HG03378 (cell line): ENCODE results near the gene CBFA2T2.
"Not testable (repeated sequence)": the region's sequence is repeated elsewhere in the genome, so short reads cannot be mapped to it uniquely, and the experiment has no call there.

ENCODE experiments used
- ATAC-seq: cut with Tn5 transposase; IDR thresholded peaks from one replicate; pipeline ENCODE4 v1.9.1; 2021; ENCODE audit warnings: mild to moderate bottlenecking, moderate library complexity; ENCODE audit not compliant: unreplicated experiment

The CBFA2T2 gene

DNA sequence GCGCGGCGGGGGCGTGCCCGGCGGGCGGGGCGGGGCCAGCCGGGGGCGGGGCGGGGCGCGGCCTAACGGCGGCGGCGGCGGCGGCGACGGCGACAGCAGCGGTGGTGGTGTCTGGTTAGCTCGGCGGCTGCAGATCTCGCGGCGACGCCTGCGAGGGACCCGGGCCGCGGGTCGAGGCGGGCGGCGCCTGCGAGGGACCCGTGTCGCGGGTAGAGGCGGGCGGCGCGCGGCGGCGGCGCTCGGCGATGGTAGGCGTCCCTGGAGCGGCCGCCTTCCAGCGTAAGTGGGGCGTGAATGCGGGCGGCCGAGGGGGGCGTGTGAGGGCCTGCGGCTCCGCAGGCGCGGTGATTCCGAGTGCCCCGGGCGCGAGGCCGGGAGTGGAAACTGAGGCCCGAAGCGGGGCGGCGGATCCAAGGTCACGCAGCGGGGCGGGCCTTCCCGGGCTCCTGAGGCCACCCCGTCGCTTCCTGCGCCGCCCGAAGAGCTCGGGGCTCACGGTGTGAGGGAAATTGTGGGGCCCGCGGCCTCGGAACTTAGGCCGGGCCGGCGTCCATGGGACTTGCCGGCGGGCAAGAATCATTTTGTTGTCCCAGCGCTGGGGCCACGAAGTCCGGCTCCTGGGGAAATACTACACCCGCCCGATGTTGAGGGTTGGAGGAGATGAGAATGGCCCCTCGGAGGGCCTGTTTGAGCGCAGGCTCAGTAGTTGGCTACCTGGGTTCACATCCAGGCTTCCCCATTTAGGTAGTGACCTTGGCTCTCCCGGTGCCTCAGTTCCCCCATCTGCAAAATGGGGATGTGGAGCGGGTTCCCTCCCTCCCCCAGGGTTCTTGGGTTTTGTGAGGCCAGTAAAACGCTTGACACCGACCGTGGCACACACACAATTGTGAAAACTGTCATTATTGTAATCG lies at the start of gene CBFA2T2:
Gene CBFA2T2, plus strand, starts transcription at position 74 of the 911 bp plus-strand sequence. Its CDS starts 172 bp downstream, at position 246.
- ATAC-seq, result peak; percentile 38

DNA sequence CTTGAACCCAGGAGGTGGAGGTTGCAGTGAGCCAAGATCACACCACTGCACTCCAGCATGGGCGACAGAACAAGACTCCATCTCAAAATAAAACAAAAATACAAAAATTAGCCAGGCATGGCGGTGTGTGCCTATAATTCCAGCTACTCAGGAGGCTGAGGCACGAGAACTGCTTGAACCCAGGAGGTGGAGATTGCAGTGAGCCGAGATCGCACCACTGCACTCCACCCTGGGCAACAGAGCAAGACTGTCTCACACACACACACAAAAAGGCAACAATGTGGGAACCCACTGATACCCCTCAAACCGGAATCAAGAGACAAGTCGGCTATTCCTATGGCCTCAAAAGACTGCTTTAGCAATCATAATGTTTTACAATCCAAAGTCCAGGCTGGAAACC lies 49.3 kb upstream of the CBFA2T2 start:
- ATAC-seq, result not testable (repeated sequence)

DNA sequence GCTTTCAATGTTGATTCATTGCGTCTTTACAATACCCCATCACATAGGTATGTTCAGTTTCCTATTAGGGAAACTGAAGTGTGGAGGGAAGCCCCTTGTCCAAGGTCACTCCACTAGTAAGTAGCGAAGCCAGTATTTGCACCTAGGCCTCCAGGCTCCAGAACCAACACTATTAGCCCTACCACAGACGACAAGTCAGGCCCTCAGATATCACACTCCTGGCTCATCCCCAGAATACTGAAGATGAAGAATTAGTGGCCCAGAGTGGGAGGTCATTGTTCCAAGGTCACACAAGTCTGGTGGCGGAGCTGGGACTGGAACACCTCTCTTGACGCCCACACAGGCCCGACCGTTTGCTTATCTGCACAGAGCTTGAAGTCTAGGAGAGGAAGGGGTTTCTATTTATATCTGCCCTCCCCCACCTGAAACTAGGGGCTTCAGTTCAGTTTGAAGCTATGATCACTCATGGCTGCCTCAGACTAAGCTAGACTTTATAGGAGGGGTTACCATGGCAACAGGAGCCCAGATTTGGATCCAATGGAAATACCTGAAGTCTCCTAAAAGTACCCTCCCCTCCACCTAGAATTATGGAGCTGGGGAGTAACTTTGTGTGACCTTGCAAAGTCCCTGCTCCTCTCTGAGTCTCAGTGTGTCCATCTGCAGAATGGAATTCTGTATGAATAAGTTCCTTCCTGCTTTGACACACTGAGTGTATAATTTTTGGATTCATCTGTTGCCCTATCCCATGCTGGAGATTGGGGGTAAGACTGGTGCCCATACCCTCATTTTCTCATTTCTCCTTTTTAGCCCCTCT lies 48.5 kb upstream of the CBFA2T2 start:
- ATAC-seq, result no peak

GRCh38 chr20:33442136-33443005 lies 47.5 kb upstream of the CBFA2T2 start:
- no peak for ATAC-seq

DNA sequence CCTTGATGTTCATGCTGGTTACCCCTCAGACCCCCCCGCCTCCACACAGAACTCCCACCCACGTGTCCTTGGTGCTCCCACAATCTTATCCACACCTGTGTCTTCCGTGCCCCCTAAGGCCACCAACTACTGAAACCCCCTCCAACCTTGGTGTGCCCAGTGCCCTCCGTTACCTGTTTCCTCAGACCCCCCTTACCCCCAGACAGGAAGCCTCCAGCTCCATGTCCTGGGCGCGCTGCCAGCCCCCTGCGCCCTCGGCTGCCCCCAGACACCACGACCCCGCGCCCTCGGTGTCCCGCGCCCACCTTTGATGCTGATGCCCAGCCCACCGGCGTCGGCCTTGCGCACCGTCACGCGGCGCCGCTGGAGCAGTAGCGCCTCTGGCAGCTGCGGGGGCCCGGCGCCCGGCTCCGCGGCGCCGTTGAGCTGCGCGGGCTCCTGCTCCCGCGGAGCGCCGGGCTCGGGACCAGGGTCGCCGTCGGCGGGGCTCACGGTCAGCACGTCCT lies 46.8 kb upstream of the CBFA2T2 start:
- no peak for ATAC-seq

DNA sequence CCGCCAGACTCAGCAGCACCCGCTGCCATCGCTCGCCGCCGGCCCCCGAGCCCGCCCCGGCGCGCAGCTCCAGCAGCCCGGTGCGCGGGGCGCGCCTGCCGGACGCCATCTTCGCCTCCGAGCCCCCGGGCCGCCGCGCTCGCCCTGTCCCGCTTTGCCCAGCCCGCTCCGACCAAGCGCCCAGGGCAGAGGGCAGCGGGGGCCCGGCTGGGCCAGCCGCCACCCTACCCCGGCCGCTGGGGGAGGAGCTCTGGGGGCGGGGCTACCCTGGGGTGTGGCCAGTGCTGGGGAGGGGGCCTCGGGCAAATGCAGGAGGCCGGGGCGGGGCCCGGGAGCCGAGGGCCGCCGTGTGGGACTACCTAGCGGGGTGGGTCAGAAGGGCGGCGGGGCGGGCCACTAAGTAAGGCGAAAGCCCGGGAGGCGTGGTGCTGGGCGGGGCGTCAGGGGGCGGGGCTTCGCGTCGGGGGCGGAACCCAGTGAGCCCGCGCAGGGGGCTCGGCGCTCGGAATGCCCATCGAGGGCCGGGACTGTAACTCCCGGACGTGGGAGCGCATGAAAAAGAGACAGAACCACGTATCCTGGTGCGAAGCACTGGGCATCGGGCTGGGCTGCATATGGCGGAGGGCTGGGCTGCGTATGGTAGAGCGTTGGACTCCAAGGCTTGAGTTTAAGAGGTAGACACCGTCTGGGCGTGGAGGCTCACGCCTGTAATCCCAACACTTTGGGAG lies 46.2 kb upstream of the CBFA2T2 start, which contains the start of gene SNTA1:
Gene SNTA1, minus strand, starts transcription at position 252 of the 728 bp plus-strand sequence. Its CDS starts 143 bp downstream, at position 109.
- ATAC-seq, result no peak

DNA sequence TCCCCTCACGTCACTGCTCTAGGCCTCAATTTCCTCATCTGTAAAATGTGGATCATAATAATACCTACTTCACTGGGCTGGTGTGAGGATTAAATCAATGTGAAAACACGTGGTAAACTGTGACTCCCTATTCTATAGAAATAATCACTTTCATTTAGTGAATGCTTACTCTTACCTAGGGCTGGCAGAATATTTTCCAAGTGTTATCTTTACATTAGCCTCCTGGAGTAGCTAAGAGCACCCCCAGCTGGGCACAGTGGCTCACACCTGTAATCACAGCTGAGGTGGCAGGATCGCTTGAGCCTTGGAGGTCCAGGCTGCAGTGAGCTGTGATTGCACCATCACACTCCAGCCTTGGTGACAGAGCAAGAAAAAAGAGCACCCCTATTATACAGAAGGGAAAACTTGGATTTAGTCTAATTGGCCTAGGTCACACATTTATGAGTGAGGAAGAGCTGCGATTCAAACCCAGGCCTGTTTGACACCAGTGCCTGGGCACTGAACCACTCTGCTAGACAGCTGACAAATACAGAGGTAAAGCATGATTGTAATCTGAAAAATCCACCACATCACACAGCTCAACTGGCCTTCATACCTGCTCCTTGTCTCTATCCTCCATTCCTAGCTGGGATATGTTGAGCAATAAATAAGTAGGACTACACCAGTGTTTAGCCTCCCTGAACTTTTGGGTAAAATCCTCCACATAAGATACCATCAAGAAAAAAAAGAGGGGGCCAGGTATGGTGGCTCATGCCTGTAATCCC lies 44.9 kb upstream of the CBFA2T2 start:
- ATAC-seq, result no peak

GRCh38 chr20:33445881-33446625 lies 43.8 kb upstream of the CBFA2T2 start:
- ATAC-seq, result no peak

DNA sequence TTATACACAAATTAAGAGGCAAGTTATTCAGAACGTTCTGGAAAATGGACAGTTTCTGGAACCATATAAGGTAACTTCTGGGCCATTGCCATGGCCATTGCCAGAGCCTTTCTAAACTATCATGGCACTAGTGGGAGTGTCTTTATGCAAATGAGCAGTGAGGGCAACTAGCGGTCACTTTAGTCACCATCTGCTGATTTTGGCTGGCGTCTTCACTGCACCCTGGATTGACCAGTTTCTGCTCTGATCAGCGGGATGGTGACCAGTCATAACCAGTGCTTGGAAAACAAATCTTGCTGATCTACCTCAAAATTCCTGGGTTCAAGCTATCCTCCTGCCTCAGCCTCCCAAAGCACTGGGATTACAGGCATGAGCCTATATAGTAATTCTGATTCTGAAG lies 39.0 kb upstream of the CBFA2T2 start:
- no peak for ATAC-seq

- not testable (repeated sequence) for ATAC-seq
Observed at GRCh38 chr20:33456916-33457642, 32.8 kb upstream of the CBFA2T2 start.

DNA sequence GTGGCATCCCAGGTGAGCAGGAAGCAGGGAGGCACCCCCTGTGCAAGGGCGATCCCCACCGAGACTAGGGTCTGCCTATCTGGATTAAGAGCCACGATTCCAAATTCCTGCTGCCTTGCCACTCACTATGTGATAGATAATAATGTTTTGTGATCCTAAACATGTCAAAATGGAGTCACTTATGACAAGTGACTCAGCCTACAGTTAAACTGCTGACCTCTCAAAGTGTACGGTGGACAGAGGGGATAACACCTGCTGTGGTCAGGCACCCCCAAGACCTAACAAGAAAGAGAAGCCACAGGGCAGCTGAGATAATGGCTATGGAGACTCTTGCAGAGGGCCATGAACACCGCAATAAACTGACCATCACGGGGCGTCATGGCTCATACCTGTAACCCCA lies 30.3 kb upstream of the CBFA2T2 start:
- no peak for ATAC-seq

GRCh38 chr20:33460711-33461110 lies 29.2 kb upstream of the CBFA2T2 start:
- ATAC-seq, result no peak

- ATAC-seq, result no peak
Observed at GRCh38 chr20:33463332-33464101, 26.4 kb upstream of the CBFA2T2 start.

DNA sequence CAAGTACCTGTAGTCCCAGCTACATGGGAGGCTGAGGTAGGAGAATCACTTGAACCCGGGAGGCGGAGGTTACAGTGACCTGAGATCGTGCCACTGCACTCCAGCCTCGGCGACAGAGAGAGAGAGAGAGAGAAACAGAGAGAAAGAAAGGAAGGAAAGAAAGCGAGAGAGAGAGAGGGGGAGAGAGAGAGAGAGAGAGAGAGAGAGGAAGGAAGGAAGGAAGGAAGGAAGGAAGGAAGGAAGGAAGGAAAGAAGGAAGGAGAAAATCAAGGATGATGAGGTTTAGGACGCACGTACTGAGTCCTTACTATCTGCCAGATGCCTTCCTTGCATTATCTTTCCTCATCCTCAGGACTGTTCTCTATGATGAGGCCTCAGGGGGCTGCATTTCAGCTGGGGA lies 25.1 kb upstream of the CBFA2T2 start:
- not testable (repeated sequence) for ATAC-seq

GRCh38 chr20:33465481-33466302 lies 24.2 kb upstream of the CBFA2T2 start:
- ATAC-seq, result no peak

GRCh38 chr20:33466303-33466646 lies 23.6 kb upstream of the CBFA2T2 start:
- ATAC-seq, result no peak
